DND-41 (cell line): ENCODE results near the gene PPARA.

Source experiments
- ATAC-seq: fragments of 200-7000 bp; cut with Tn5 transposase; 3 replicates; pipeline ENCODE4 v1.9.1; 2021; ENCODE audit warnings: low read depth; ENCODE audit not compliant: insufficient read depth
- DNase-seq: peaks from one replicate; pipeline ENCODE4 v3.0.0-alpha.2; 2020
- H2AFZ ChIP-seq: 2 replicates; pipeline ENCODE4 v1.6.0; 2012; ENCODE audit warnings: low read depth, low read length
- H3K27ac ChIP-seq: 2 replicates; pipeline ENCODE4 v1.5.1; 2012; ENCODE audit warnings: low read length, inconsistent platforms
- H3K27me3 ChIP-seq: fragments of 200-600 bp; sonication (generic); 2 replicates; pipeline ENCODE4 v1.6.0; 2012; ENCODE audit warnings: low read length, mild to moderate bottlenecking, inconsistent platforms; ENCODE audit not compliant: insufficient read depth, poor library complexity
- H3K36me3 ChIP-seq: 2 replicates; pipeline ENCODE4 v1.5.1; 2012; ENCODE audit warnings: low read length, inconsistent platforms; ENCODE audit not compliant: insufficient read depth
- H3K4me1 ChIP-seq: 2 replicates; pipeline ENCODE4 v1.5.1; 2012; ENCODE audit warnings: mild to moderate bottlenecking, low read length; ENCODE audit not compliant: insufficient read depth
- H3K4me2 ChIP-seq: 2 replicates; pipeline ENCODE4 v1.6.0; 2012; ENCODE audit warnings: mild to moderate bottlenecking, moderate library complexity, low read length, inconsistent platforms; ENCODE audit not compliant: insufficient read depth
- H3K4me3 ChIP-seq, 2 experiments: fragments of 200-600 bp in 1 of 2; shearing (Covaris generic) in 1 of 2; 2 replicates each; pipeline ENCODE4 v1.5.1; 2012 to 2016; ENCODE audit warnings: inconsistent platforms in 2 of 2, low read length in 2 of 2, mild to moderate bottlenecking in 2 of 2, low read depth in 1 of 2, moderate library complexity in 1 of 2
- H3K79me2 ChIP-seq: 2 replicates; pipeline ENCODE4 v1.6.0; 2012; ENCODE audit warnings: low read length, inconsistent platforms; ENCODE audit not compliant: insufficient read depth
- H3K9ac ChIP-seq: 2 replicates; pipeline ENCODE4 v1.6.0; 2012; ENCODE audit warnings: low read depth, mild to moderate bottlenecking, inconsistent platforms, low read length, moderate library complexity
- H3K9me3 ChIP-seq: 2 replicates; pipeline ENCODE4 v1.5.1; 2012; ENCODE audit warnings: low read length, moderate library complexity, mild to moderate bottlenecking, inconsistent platforms; ENCODE audit not compliant: insufficient read depth, severe bottlenecking
- H4K20me1 ChIP-seq: 2 replicates; pipeline ENCODE4 v1.6.0; 2012; ENCODE audit warnings: low read length; ENCODE audit not compliant: insufficient read depth
- CTCF ChIP-seq: IDR thresholded peaks from 2 replicates; pipeline ENCODE4 v1.5.1; 2012; ENCODE audit warnings: borderline replicate concordance, low read length, moderate library complexity, mild to moderate bottlenecking; ENCODE audit not compliant: poor library complexity, severe bottlenecking; ENCODE audit errors: extremely low read depth
- EZH2 ChIP-seq: IDR thresholded peaks from 3 replicates; pipeline ENCODE4 v1.6.1; 2012; ENCODE audit warnings: borderline replicate concordance, low read depth, mild to moderate bottlenecking, moderate library complexity, low read length, inconsistent platforms; ENCODE audit not compliant: severe bottlenecking

PPARA gene

GRCh38 chr22:46280999-46281623 is 130.8 kb downstream of the PPARA start:
- H3K4me1 ChIP-seq = no peaks in the 10 kb centered on the region
- H2AFZ ChIP-seq = no peak overlapping the region
- H3K36me3 ChIP-seq = peaks cover 75% of the 10 kb centered on the region
- no peak overlapping the region for H3K4me2 ChIP-seq
- H3K27ac ChIP-seq = no peak overlapping the region
- no peaks in the 10 kb centered on the region for H3K9me3 ChIP-seq
- TF ChIP-seq EZH2 (no peak), CTCF (no peak)
- H3K9ac ChIP-seq = no peak overlapping the region
- DNase-seq = no peak
- H4K20me1 ChIP-seq = no peaks in the 10 kb centered on the region; the same call in 1 of the 2 replicates
- H3K4me3 ChIP-seq = no peak overlapping the region
- no peaks in the 10 kb centered on the region for H3K27me3 ChIP-seq
- no peak for ATAC-seq
- no peaks in the 10 kb centered on the region for H3K79me2 ChIP-seq

DNA sequence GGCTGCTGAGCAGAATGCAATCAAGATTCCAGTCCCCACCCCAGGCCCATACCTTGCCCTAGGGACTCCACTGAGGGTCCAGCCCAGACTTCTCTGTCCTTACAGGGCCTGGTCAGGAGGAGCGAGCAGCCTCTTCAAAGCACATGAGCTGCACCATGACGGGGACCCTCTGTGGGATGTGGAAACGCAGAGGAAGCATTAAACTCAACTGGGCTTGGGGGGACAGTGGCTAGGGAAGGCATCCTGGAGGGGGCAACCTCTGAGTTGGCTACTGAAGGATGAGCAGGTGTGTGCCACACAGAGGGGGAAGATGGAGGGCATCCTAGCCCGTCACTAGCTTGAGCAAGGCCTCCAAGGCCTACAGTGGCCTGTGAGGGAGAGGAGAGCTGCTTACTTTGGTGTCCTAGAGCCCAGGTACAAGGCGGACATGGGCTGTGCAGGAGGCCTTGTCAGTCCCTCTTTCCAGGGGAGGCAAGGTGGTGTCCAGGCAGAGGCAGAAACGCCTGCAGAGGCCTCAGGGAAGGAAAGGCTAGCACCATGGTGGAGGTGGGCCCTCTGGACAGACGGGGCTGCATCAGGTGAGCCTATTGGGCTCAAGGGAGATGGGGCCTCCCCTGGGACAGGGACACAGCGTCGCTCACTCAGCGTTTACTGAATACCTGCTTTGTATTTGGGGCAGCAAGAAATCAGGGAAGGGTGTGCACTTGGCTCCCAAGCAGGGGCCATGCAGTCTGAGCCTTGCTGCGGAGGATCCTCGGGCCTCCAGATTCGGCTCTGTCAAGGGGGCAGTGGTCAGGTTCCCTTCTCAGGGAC is 131.7 kb downstream of the PPARA start:
- DNase-seq (no peak), ATAC-seq (no peak)
- Histone ChIP-seq H3K27ac (no peak overlapping the region), H3K36me3 (peaks cover 73% of the 10 kb centered on the region), H3K9ac (no peak overlapping the region), H3K4me1 (no peaks in the 10 kb centered on the region), H4K20me1 (no peaks in the 10 kb centered on the region; the same call in 1 of the 2 replicates), H3K9me3 (no peaks in the 10 kb centered on the region), H3K27me3 (no peaks in the 10 kb centered on the region), H3K4me2 (no peak overlapping the region), H3K79me2 (no peaks in the 10 kb centered on the region), H2AFZ (no peak overlapping the region), H3K4me3 (no peak overlapping the region)
- no peak for TF ChIP-seq CTCF
- no peak for TF ChIP-seq EZH2

- TF ChIP-seq EZH2 (no peak), CTCF (no peak)
- Histone ChIP-seq H3K27me3 (no peaks in the 10 kb centered on the region), H3K36me3 (peaks cover 57% of the 10 kb centered on the region), H3K9me3 (no peaks in the 10 kb centered on the region), H3K4me1 (no peaks in the 10 kb centered on the region), H3K79me2 (no peaks in the 10 kb centered on the region), H3K4me2 (no peak overlapping the region), H3K27ac (no peak overlapping the region), H2AFZ (no peak overlapping the region), H3K4me3 (no peak overlapping the region), H3K9ac (no peak overlapping the region), H4K20me1 (no peaks in the 10 kb centered on the region)
- DNase-seq (no peak), ATAC-seq (no peak)
Measured at GRCh38 chr22:46286006-46286405, 135.7 kb downstream of the PPARA start.
